ENCODE results near the gene ZFR.

- TF ChIP-seq CTCF (IDR thresholded peaks at IDR 0.05) (no peak), EZH2 (IDR thresholded peaks at IDR 0.05) (no peak)
These were observed 14.4 kb upstream of the ZFR start for GRCh38 chr5:32458880-32459495.

Data from neural progenitor cell (in vitro differentiated cells).